PC-9 (cell line): ENCODE results near the gene SLC25A25. TPM values are rescaled to one million over a fixed set of nuclear protein-coding genes. Genes with fewer than 3 reads are reported as not detected.
"Not testable (repeated sequence)": the region's sequence is repeated elsewhere in the genome, so short reads cannot be mapped to it uniquely, and the experiment has no call there.

Experiments used
- BruUV-seq: library from RNA; stranded (reverse); fragments of 400-500 nt; replicated peaks from 2 replicates; lab custom pipeline; 2021; lab: Mats Ljungman, UMichigan
- CTCF ChIA-PET: fragments of 300-600 bp; sonication (Branson Sonifier 250); formaldehyde crosslinking; loops from one replicate; lab custom pipeline; 2022; ENCODE audit warnings: antibody characterized with exemption; lab: Charles Lee
- POLR2A ChIA-PET: fragments of 300-600 bp; sonication (Branson Sonifier 250); formaldehyde crosslinking; loops from one replicate; lab custom pipeline; 2022; ENCODE audit warnings: antibody characterized with exemption; ENCODE audit not compliant: unreplicated experiment; lab: Charles Lee
- DNase-seq, 2 experiments: peaks; one replicate each; pipeline versions ENCODE4 v3.0.0 to v3.0.0-alpha.2; 2015 to 2022; ENCODE audit warnings: mixed read lengths in 1 of 2
- H2AFZ ChIP-seq: fragments of 200-600 bp; sonication (generic); 2 replicates; pipeline ENCODE4 v1.8.1; 2017; ENCODE audit warnings: antibody characterized with exemption
- H3F3A ChIP-seq: fragments of 200-600 bp; sonication (generic); 2 replicates; pipeline ENCODE4 v1.8.1; 2017; ENCODE audit warnings: antibody characterized with exemption, mild to moderate bottlenecking, low read depth; ENCODE audit not compliant: insufficient read depth
- H3K27ac ChIP-seq: fragments of 200-600 bp; sonication (generic); 2 replicates; pipeline ENCODE4 v1.6.1; 2016; ENCODE audit warnings: mixed run types
- H3K27me3 ChIP-seq: fragments of 200-600 bp; sonication (generic); 2 replicates; pipeline ENCODE4 v1.6.1; 2016; ENCODE audit warnings: low read depth, mixed run types; ENCODE audit not compliant: insufficient read depth
- H3K36me3 ChIP-seq: fragments of 200-600 bp; sonication (generic); 2 replicates; pipeline ENCODE4 v1.6.1; 2016; ENCODE audit warnings: low read depth, mixed run types
- H3K4me1 ChIP-seq: fragments of 200-600 bp; sonication (generic); replicated peaks from 2 replicates; pipeline ENCODE4 v1.6.1; 2016; ENCODE audit warnings: mixed run types; ENCODE audit not compliant: insufficient read depth
- H3K4me2 ChIP-seq: fragments of 200-600 bp; sonication (generic); 2 replicates; pipeline ENCODE4 v1.6.1; 2017; ENCODE audit warnings: mixed run types
- H3K4me3 ChIP-seq: fragments of 200-600 bp; sonication (generic); 2 replicates; pipeline ENCODE4 v1.6.1; 2016; ENCODE audit warnings: mixed run types
- H3K79me2 ChIP-seq: fragments of 200-600 bp; sonication (generic); 2 replicates; pipeline ENCODE4 v1.6.1; 2017; ENCODE audit warnings: low read depth, mixed run types
- H3K9me2 ChIP-seq: fragments of 200-600 bp; sonication (generic); 2 replicates; pipeline ENCODE4 v1.8.1; 2017; ENCODE audit warnings: mild to moderate bottlenecking; ENCODE audit not compliant: insufficient read depth
- H3K9me3 ChIP-seq: fragments of 200-600 bp; sonication (generic); 2 replicates; pipeline ENCODE4 v1.8.1; 2016; ENCODE audit warnings: low read depth; ENCODE audit not compliant: insufficient read depth
- H4K20me1 ChIP-seq: fragments of 200-600 bp; sonication (generic); 2 replicates; pipeline ENCODE4 v1.8.1; 2017; ENCODE audit not compliant: insufficient read depth
- CTCF ChIP-seq: fragments of 200-600 bp; sonication (generic); conservative IDR thresholded peaks from 2 replicates; pipeline ENCODE4 v1.6.1; 2017; ENCODE audit warnings: mixed run types, antibody characterized with exemption, mild to moderate bottlenecking, moderate library complexity
- EZH2 ChIP-seq: fragments of 200-600 bp; sonication (generic); IDR thresholded peaks from 2 replicates; pipeline ENCODE4 v1.8.0; 2017; ENCODE audit warnings: antibody characterized with exemption, low read depth
- intact Hi-C: fragments of 100-400 bp; cut with micrococcal nuclease; formaldehyde crosslinking; loops from one replicate; pipeline ENCODE4 v1.10.0; 2022; ENCODE audit not compliant: unreplicated experiment
- total RNA-seq: library from RNA; stranded (reverse); gene quantifications from 2 replicates; pipeline ENCODE4 v1.2.3, GENCODE V29; 2021

SLC25A25 gene
- total RNA-seq, 1 experiment from 2014 or later: 11.7 TPM

GRCh38 chr9:128068386-128069205 is 564 bp downstream of the SLC25A25 start:
- no peak for DNase-seq

GRCh38 chr9:128070874-128071273 is 2.8 kb downstream of the SLC25A25 start:
- BruUV-seq: no TSS peak
- H3K9me3 ChIP-seq: no peaks in the 10 kb centered on the region
- TF ChIP-seq EZH2 (no peak), CTCF (no peak)
- H3K4me3 ChIP-seq: no peak overlapping the region
- H3K4me1 ChIP-seq: peaks cover 44% of the 10 kb centered on the region
- no peaks in the 10 kb centered on the region for H3K27me3 ChIP-seq
- ChIA-PET CTCF (no interaction called here), POLR2A (no interaction called here)
- no peak overlapping the region for H2AFZ ChIP-seq
- H3K27ac ChIP-seq: no peak overlapping the region
- peaks cover 76% of the 10 kb centered on the region for H3K79me2 ChIP-seq
- H3K4me2 ChIP-seq: no peak overlapping the region
- peaks cover 28% of the 10 kb centered on the region for H3F3A ChIP-seq
- intact Hi-C loops: no loop called here
- no peaks in the 10 kb centered on the region for H4K20me1 ChIP-seq
- H3K9me2 ChIP-seq: no peaks in the 10 kb centered on the region
- no peak for DNase-seq
- H3K36me3 ChIP-seq: no peaks in the 10 kb centered on the region

More at GRCh38 chr9:128068386-128069205, 564 bp downstream of the SLC25A25 start:
- peak overlapping the region; percentile 74 for H2AFZ ChIP-seq
- no peaks in the 10 kb centered on the region for H3K27me3 ChIP-seq
- intact Hi-C loops: loop anchor here (2.0 kb wide), 1 partner anchor 30 kb away; no protein-coding TSS in a partner anchor
- ChIA-PET POLR2A (interaction anchor here (0.6 to 1.0 kb wide), 4 partner anchors 10 to 124 kb away, joined by 3 to 6 read pairs (median 5); no protein-coding TSS in a partner anchor), CTCF (interaction anchor here (0.5 to 0.6 kb wide), 2 partner anchors 10 to 135 kb away, joined by 3 read pairs; no protein-coding TSS in a partner anchor)
- no peak for TF ChIP-seq CTCF
- TF ChIP-seq EZH2: no peak
- peaks cover 47% of the 10 kb centered on the region for H3K4me1 ChIP-seq
- no peaks in the 10 kb centered on the region for H3K9me2 ChIP-seq
- no peak overlapping the region for H3K27ac ChIP-seq
- H3K4me2 ChIP-seq: peak overlapping the region; percentile 85
- H4K20me1 ChIP-seq: no peaks in the 10 kb centered on the region
- peaks cover 60% of the 10 kb centered on the region for H3K79me2 ChIP-seq
- H3K9me3 ChIP-seq: no peaks in the 10 kb centered on the region
- H3K36me3 ChIP-seq: no peaks in the 10 kb centered on the region
- H3F3A ChIP-seq: peaks cover 23% of the 10 kb centered on the region
- TSS peak; percentile 51 for BruUV-seq
- H3K4me3 ChIP-seq: peak overlapping the region; percentile 57

- DNase-seq, H4K20me1 ChIP-seq, H3K27me3 ChIP-seq, H2AFZ ChIP-seq, H3K4me3 ChIP-seq, H3K36me3 ChIP-seq, H3K9me2 ChIP-seq, H3K9me3 ChIP-seq, BruUV-seq, intact Hi-C loops: not testable (repeated sequence)
- ChIA-PET POLR2A (interaction anchor here (1.1 kb wide), 1 partner anchor 23 kb away, joined by 5 read pairs; no protein-coding TSS in a partner anchor), CTCF (interaction anchor here (0.6 to 1.0 kb wide), 2 partner anchors 11 to 12 kb away, joined by 3 to 4 read pairs; no protein-coding TSS in a partner anchor)
- Histone ChIP-seq H3F3A (peaks cover 28% of the 10 kb centered on the region), H3K4me2 (peak overlapping the region; percentile 43), H3K79me2 (peaks cover 74% of the 10 kb centered on the region), H3K27ac (peak overlapping the region; percentile 63), H3K4me1 (peaks cover 38% of the 10 kb centered on the region)
Measured at GRCh38 chr9:128071475-128071874, 3.4 kb downstream of the SLC25A25 start.
